ENCODE measurements around the gene PDCD1LG2.

PDCD1LG2 gene

GRCh38 chr9:5620494-5620893, 110.2 kb downstream of the PDCD1LG2 start:
- POLR2A ChIA-PET: no interaction called here
- DNase-seq (ENCODE audit: low read depth, low spot score): no peak
- no peak overlapping the region for H3K4me3 ChIP-seq (ENCODE audit: low read depth, low read length)
- no peak for TF ChIP-seq CTCF (IDR thresholded peaks at IDR 0.05; ENCODE audit: insufficient read depth, low read length, missing control alignments)
- CTCF ChIA-PET: interaction anchor here (0.7 to 3.9 kb wide), 3 partner anchors 10 to 31 kb away, joined by 3 to 20 read pairs (median 3); no protein-coding TSS in a partner anchor

Data from AG04449 (cell line).